GM18873 (cell line): Measurements from ENCODE around the gene ZNF705A.
"Not testable (repeated sequence)": the region's sequence is repeated elsewhere in the genome, so short reads cannot be mapped to it uniquely, and the experiment has no call there.

ENCODE experiments used
- ATAC-seq: cut with Tn5 transposase; IDR thresholded peaks from one replicate; pipeline ENCODE4 v1.9.1; 2021; ENCODE audit warnings: mild to moderate bottlenecking, moderate library complexity, moderate number of reproducible peaks; ENCODE audit not compliant: unreplicated experiment, low FRiP score

The ZNF705A gene

DNA sequence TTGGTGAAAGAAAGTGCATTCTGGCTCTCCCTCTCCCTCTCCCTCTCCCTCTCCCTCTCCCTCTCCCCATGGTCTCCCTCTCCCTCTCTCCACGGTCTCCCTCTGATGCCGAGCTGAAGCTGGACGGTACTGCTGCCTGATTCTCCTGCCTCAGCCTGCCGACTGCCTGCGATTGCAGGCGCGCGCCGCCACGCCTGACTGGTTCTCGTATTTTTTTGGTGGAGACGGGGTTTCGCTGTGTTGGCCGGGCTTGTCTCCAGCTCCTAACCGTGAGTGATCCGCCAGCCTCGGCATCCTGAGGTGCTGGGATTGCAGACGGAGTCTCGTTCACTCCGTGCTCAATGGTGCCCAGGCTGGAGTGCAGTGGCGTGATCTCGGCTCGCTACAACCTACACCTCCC is 26.5 kb downstream of the ZNF705A start:
- ATAC-seq: not testable (repeated sequence)

DNA sequence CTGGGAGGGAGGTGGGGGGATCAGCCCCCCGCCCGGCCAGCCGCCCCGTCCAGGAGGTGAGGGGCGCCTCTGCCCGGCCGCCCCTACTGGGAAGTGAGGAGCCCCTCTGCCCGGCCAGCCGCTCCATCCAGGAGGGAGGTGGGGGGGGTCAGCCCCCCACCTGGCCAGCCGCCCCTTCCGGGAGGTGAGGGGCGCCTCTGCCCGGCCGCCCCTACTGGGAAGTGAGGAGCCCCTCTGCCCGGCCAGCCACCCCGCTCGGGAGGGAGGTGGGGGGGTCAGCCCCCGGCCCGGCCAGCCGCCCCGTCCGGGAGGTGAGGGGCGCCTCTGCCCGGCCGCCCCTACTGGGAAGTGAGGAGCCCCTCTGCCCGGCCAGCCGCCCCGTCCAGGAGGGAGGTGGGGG is 27.4 kb downstream of the ZNF705A start:
- ATAC-seq: not testable (repeated sequence)

- not testable (repeated sequence) for ATAC-seq
Observed at GRCh38 chr12:8188088-8188487, 31.3 kb downstream of the ZNF705A start.

GRCh38 chr12:8197685-8198308 is 41.0 kb downstream of the ZNF705A start:
- ATAC-seq: not testable (repeated sequence)

- not testable (repeated sequence) for ATAC-seq
Observed at GRCh38 chr12:8218711-8219382, 62.0 kb downstream of the ZNF705A start.

GRCh38 chr12:8221375-8221774 is 64.6 kb downstream of the ZNF705A start:
- ATAC-seq: not testable (repeated sequence)

- ATAC-seq: not testable (repeated sequence)
Observed at GRCh38 chr12:8221844-8222243, 65.0 kb downstream of the ZNF705A start.

GRCh38 chr12:8222303-8222702 is 65.5 kb downstream of the ZNF705A start:
- not testable (repeated sequence) for ATAC-seq

DNA sequence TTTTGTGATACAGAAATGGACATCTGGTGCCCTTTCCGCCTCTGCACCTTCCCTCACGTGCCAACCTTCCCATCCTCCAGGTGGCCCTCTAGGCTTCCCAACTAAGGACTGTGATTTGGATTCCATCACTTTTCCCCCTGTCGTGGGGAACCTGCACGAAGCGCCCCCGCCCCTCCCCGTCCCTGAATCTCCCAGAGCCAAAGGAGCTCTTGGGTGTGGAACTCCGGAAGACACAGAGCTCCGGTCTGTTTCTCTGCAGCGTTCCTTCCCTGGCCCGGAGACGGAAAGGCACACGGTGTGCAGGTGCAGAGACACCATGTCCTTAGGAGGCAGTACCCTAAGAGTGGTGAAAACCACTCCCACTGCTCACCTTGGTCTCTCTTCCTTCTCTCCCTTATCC is 66.8 kb downstream of the ZNF705A start:
- ATAC-seq: not testable (repeated sequence)

DNA sequence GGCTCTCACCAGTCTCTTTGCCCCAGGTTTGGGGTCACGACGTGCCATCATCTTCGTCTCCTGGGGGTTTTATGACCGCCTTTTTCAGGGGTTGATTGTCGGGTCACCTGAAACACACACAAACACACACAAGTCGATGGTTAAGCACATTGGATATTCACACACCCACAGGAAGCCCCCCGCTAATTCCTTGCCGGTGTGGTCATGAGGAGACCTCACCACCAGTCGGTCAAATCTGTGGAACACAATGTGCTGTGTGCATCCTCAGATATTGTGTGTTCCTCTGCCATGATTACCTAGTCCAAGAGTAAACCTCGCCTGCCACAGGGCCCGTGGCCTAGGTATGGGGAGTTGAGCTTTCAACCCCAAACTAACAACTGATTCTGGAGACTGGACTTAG is 68.0 kb downstream of the ZNF705A start:
- not testable (repeated sequence) for ATAC-seq

GRCh38 chr12:8226355-8226754 is 69.5 kb downstream of the ZNF705A start:
- ATAC-seq: no peak

GRCh38 chr12:8226992-8227731 is 70.3 kb downstream of the ZNF705A start, which contains the start of gene FAM90A1:
FAM90A1 (minus strand) TSS chr12:8227618; CDS start chr12:8224832, 2,786 bp downstream.
- ATAC-seq: not testable (repeated sequence)

DNA sequence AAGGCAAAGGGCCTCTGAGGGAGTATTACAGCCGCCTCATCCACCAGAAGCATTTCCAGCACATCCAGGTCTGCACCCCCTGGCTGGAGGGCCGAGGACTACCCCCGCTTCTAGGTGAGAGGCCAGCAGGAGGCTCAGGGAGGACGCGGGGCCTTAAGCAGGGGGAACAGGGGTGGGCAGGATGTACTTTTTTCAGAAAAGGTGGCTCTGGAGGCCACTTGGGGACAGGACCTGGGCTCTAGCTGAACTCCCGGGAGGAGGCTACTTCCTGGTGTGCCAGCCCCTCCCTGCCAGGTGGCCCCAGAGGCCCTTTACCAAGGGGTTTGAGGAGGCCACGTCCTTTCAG is 70.9 kb downstream of the ZNF705A start:
- ATAC-seq: not testable (repeated sequence)

- ATAC-seq: not testable (repeated sequence)
Observed at GRCh38 chr12:8228607-8229006, 71.8 kb downstream of the ZNF705A start.

- not testable (repeated sequence) for ATAC-seq
Observed at GRCh38 chr12:8229486-8229885, 72.7 kb downstream of the ZNF705A start.
